ENCODE data around the gene CTSV. TPM values are rescaled to one million over a fixed set of nuclear protein-coding genes. Genes with fewer than 3 reads are reported as not detected.

CTSV gene
- total and polyA plus RNA-seq, 2 experiments from 2014 or later: 63.4 to 97.9 TPM

DNA sequence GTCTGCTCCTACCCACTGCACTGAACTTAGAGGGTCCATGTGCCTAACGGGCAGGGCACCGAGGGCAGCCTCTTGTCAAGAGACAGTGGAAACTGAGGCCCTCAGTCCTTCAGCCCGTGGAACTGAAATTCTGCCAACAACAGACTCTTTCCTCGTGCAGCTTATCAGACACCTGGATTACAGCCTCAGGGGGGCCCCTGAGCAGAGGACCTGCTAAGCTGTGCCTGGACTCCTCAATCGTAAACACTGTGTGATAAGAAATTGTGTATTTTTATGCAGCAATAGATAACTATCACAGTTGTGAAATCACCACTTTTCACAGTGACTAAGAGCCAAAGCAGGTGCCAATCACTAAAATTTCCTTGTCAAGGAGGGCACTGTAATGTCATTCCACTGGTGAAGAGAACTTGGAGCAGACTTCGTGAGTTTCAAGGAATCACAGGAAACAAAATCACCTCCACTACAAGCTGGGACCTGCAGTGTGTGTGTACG is 33.4 kb upstream of the CTSV start:
- Mint-ChIP-seq H3K27ac (no peak overlapping the region), H3K36me3 (ENCODE audit: low read depth) (no peaks in the 10 kb centered on the region), H3K9me3 (no peaks in the 10 kb centered on the region), H3K4me1 (peaks cover 38% of the 10 kb centered on the region), H3K27me3 (ENCODE audit: insufficient read depth, low read depth, poor library complexity) (peaks cover 1% of the 10 kb centered on the region), H3K4me3 (no peak overlapping the region)
- H3K79me2 ChIP-seq (replicated peaks; ENCODE audit: insufficient read depth): no peaks in the 10 kb centered on the region
- peaks cover 8% of the 10 kb centered on the region for H3K27me3 ChIP-seq (ENCODE audit: insufficient read depth)
- DNase-seq (ENCODE audit: low spot score) (no peak), ATAC-seq (no peak)
- H3K4me1 ChIP-seq (ENCODE audit: insufficient read depth): peaks cover 18% of the 10 kb centered on the region
- H3K36me3 ChIP-seq (ENCODE audit: insufficient read depth): no peaks in the 10 kb centered on the region
- no peak overlapping the region for H3K4me2 ChIP-seq
- no peak overlapping the region for H3K4me3 ChIP-seq
- H3K9me2 ChIP-seq (ENCODE audit: insufficient read depth): no peaks in the 10 kb centered on the region
- H3F3A ChIP-seq (replicated peaks; ENCODE audit: low read depth): no peaks in the 10 kb centered on the region
- TF ChIP-seq, protein P1, sequence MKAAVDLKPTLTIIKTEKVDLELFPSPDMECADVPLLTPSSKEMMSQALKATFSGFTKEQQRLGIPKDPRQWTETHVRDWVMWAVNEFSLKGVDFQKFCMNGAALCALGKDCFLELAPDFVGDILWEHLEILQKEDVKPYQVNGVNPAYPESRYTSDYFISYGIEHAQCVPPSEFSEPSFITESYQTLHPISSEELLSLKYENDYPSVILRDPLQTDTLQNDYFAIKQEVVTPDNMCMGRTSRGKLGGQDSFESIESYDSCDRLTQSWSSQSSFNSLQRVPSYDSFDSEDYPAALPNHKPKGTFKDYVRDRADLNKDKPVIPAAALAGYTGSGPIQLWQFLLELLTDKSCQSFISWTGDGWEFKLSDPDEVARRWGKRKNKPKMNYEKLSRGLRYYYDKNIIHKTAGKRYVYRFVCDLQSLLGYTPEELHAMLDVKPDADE (IDR thresholded peaks at IDR 0.05): no peak
- TF ChIP-seq, protein P2, sequence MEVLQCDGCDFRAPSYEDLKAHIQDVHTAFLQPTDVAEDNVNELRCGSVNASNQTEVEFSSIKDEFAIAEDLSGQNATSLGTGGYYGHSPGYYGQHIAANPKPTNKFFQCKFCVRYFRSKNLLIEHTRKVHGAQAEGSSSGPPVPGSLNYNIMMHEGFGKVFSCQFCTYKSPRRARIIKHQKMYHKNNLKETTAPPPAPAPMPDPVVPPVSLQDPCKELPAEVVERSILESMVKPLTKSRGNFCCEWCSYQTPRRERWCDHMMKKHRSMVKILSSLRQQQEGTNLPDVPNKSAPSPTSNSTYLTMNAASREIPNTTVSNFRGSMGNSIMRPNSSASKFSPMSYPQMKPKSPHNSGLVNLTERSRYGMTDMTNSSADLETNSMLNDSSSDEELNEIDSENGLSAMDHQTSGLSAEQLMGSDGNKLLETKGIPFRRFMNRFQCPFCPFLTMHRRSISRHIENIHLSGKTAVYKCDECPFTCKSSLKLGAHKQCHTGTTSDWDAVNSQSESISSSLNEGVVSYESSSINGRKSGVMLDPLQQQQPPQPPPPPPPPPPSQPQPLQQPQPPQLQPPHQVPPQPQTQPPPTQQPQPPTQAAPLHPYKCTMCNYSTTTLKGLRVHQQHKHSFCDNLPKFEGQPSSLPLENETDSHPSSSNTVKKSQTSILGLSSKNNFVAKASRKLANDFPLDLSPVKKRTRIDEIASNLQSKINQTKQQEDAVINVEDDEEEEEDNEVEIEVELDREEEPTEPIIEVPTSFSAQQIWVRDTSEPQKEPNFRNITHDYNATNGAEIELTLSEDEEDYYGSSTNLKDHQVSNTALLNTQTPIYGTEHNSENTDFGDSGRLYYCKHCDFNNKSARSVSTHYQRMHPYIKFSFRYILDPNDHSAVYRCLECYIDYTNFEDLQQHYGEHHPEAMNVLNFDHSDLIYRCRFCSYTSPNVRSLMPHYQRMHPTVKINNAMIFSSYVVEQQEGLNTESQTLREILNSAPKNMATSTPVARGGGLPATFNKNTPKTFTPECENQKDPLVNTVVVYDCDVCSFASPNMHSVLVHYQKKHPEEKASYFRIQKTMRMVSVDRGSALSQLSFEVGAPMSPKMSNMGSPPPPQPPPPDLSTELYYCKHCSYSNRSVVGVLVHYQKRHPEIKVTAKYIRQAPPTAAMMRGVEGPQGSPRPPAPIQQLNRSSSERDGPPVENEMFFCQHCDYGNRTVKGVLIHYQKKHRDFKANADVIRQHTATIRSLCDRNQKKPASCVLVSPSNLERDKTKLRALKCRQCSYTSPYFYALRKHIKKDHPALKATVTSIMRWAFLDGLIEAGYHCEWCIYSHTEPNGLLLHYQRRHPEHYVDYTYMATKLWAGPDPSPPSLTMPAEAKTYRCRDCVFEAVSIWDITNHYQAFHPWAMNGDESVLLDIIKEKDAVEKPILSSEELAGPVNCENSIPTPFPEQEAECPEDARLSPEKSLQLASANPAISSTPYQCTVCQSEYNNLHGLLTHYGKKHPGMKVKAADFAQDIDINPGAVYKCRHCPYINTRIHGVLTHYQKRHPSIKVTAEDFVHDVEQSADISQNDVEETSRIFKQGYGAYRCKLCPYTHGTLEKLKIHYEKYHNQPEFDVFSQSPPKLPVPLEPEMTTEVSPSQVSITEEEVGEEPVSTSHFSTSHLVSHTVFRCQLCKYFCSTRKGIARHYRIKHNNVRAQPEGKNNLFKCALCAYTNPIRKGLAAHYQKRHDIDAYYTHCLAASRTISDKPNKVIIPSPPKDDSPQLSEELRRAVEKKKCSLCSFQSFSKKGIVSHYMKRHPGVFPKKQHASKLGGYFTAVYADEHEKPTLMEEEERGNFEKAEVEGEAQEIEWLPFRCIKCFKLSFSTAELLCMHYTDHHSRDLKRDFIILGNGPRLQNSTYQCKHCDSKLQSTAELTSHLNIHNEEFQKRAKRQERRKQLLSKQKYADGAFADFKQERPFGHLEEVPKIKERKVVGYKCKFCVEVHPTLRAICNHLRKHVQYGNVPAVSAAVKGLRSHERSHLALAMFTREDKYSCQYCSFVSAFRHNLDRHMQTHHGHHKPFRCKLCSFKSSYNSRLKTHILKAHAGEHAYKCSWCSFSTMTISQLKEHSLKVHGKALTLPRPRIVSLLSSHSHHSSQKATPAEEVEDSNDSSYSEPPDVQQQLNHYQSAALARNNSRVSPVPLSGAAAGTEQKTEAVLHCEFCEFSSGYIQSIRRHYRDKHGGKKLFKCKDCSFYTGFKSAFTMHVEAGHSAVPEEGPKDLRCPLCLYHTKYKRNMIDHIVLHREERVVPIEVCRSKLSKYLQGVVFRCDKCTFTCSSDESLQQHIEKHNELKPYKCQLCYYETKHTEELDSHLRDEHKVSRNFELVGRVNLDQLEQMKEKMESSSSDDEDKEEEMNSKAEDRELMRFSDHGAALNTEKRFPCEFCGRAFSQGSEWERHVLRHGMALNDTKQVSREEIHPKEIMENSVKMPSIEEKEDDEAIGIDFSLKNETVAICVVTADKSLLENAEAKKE (CRISPR knock-in tag; IDR thresholded peaks at IDR 0.05): no peak
- TF ChIP-seq POLR2AphosphoS5 (IDR thresholded peaks at IDR 0.05; ENCODE audit: low read depth) (no peak), CREB1 (CRISPR knock-in tag; IDR thresholded peaks at IDR 0.05; ENCODE audit: low read depth) (no peak), EZH2phosphoT487 (IDR thresholded peaks at IDR 0.05; ENCODE audit: unreplicated experiment) (no peak), EZH2 (IDR thresholded peaks at IDR 0.05; ENCODE audit: low read depth, unreplicated experiment) (no peak), JUNB (IDR thresholded peaks at IDR 0.05; ENCODE audit: unreplicated experiment) (no peak), STAT1 (IDR thresholded peaks at IDR 0.05; ENCODE audit: unreplicated experiment) (no peak), ZNF331 (CRISPR knock-in tag; IDR thresholded peaks at IDR 0.05; ENCODE audit: low read depth) (no peak)
- TF ChIP-seq, protein P3, sequence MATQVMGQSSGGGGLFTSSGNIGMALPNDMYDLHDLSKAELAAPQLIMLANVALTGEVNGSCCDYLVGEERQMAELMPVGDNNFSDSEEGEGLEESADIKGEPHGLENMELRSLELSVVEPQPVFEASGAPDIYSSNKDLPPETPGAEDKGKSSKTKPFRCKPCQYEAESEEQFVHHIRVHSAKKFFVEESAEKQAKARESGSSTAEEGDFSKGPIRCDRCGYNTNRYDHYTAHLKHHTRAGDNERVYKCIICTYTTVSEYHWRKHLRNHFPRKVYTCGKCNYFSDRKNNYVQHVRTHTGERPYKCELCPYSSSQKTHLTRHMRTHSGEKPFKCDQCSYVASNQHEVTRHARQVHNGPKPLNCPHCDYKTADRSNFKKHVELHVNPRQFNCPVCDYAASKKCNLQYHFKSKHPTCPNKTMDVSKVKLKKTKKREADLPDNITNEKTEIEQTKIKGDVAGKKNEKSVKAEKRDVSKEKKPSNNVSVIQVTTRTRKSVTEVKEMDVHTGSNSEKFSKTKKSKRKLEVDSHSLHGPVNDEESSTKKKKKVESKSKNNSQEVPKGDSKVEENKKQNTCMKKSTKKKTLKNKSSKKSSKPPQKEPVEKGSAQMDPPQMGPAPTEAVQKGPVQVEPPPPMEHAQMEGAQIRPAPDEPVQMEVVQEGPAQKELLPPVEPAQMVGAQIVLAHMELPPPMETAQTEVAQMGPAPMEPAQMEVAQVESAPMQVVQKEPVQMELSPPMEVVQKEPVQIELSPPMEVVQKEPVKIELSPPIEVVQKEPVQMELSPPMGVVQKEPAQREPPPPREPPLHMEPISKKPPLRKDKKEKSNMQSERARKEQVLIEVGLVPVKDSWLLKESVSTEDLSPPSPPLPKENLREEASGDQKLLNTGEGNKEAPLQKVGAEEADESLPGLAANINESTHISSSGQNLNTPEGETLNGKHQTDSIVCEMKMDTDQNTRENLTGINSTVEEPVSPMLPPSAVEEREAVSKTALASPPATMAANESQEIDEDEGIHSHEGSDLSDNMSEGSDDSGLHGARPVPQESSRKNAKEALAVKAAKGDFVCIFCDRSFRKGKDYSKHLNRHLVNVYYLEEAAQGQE (IDR thresholded peaks at IDR 0.05; ENCODE audit: unreplicated experiment): no peak
- TF ChIP-seq, protein P4, sequence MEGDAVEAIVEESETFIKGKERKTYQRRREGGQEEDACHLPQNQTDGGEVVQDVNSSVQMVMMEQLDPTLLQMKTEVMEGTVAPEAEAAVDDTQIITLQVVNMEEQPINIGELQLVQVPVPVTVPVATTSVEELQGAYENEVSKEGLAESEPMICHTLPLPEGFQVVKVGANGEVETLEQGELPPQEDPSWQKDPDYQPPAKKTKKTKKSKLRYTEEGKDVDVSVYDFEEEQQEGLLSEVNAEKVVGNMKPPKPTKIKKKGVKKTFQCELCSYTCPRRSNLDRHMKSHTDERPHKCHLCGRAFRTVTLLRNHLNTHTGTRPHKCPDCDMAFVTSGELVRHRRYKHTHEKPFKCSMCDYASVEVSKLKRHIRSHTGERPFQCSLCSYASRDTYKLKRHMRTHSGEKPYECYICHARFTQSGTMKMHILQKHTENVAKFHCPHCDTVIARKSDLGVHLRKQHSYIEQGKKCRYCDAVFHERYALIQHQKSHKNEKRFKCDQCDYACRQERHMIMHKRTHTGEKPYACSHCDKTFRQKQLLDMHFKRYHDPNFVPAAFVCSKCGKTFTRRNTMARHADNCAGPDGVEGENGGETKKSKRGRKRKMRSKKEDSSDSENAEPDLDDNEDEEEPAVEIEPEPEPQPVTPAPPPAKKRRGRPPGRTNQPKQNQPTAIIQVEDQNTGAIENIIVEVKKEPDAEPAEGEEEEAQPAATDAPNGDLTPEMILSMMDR (conservative IDR thresholded peaks at IDR 0.05; ENCODE audit: low read depth in 2 of 2): no peak
- no peak overlapping the region for H3K27ac ChIP-seq (ENCODE audit: low read depth)
- no peak overlapping the region for H2AFZ ChIP-seq
- no peaks in the 10 kb centered on the region for H4K20me1 ChIP-seq (replicated peaks; ENCODE audit: insufficient read depth)

Measured in GM23338 (cell line).